ENCODE results near the gene WDR3. TPM values are rescaled to one million over a fixed set of nuclear protein-coding genes. Genes with fewer than 3 reads are reported as not detected.
"Not testable (repeated sequence)": the region's sequence is repeated elsewhere in the genome, so short reads cannot be mapped to it uniquely, and the experiment has no call there.

The WDR3 gene
- total RNA-seq, 1 donor from 2014 or later: 45.3 TPM

GRCh38 chr1:117904485-117904884, 25.1 kb upstream of the WDR3 start:
- H3K27ac Mint-ChIP-seq (ENCODE audit: unreplicated experiment): no peak overlapping the region
- H3K27me3 Mint-ChIP-seq (ENCODE audit: low read depth): no peaks in the 10 kb centered on the region
- H3K4me3 Mint-ChIP-seq: no peak overlapping the region
- peaks cover 30% of the 10 kb centered on the region for H3K36me3 Mint-ChIP-seq (ENCODE audit: low read depth)
- H3K9me3 Mint-ChIP-seq: peaks cover 3% of the 10 kb centered on the region
- no peak for TF ChIP-seq CTCF (conservative IDR thresholded peaks at IDR 0.05)
- H3K4me1 Mint-ChIP-seq: no peaks in the 10 kb centered on the region
- no peak for DNase-seq (ENCODE audit: low read depth, low spot score)

- H3K36me3 Mint-ChIP-seq (ENCODE audit: low read depth): peaks cover 30% of the 10 kb centered on the region
- DNase-seq (ENCODE audit: low read depth, low spot score): no peak
- no peak overlapping the region for H3K4me3 Mint-ChIP-seq
- H3K27ac Mint-ChIP-seq (ENCODE audit: unreplicated experiment): no peak overlapping the region
- peaks cover 3% of the 10 kb centered on the region for H3K9me3 Mint-ChIP-seq
- no peaks in the 10 kb centered on the region for H3K27me3 Mint-ChIP-seq (ENCODE audit: low read depth)
- TF ChIP-seq CTCF (conservative IDR thresholded peaks at IDR 0.05): no peak
- H3K4me1 Mint-ChIP-seq: no peaks in the 10 kb centered on the region
Observed at GRCh38 chr1:117905019-117905418, 24.5 kb upstream of the WDR3 start.

- H3K36me3 Mint-ChIP-seq (ENCODE audit: low read depth): peaks cover 9% of the 10 kb centered on the region
- no peak overlapping the region for H3K27ac Mint-ChIP-seq (ENCODE audit: unreplicated experiment)
- DNase-seq (ENCODE audit: low read depth, low spot score): no peak
- TF ChIP-seq CTCF (conservative IDR thresholded peaks at IDR 0.05): no peak
- no peaks in the 10 kb centered on the region for H3K9me3 Mint-ChIP-seq
- no peaks in the 10 kb centered on the region for H3K27me3 Mint-ChIP-seq (ENCODE audit: low read depth)
- no peak overlapping the region for H3K4me3 Mint-ChIP-seq
- no peaks in the 10 kb centered on the region for H3K4me1 Mint-ChIP-seq
Observed at GRCh38 chr1:117911051-117911450, 18.5 kb upstream of the WDR3 start.

- TF ChIP-seq CTCF (conservative IDR thresholded peaks at IDR 0.05): no peak
- peaks cover 22% of the 10 kb centered on the region for H3K36me3 Mint-ChIP-seq (ENCODE audit: low read depth)
- no peaks in the 10 kb centered on the region for H3K4me1 Mint-ChIP-seq
- H3K9me3 Mint-ChIP-seq: no peaks in the 10 kb centered on the region
- H3K27me3 Mint-ChIP-seq (ENCODE audit: low read depth): no peaks in the 10 kb centered on the region
- no peak overlapping the region for H3K27ac Mint-ChIP-seq (ENCODE audit: unreplicated experiment)
- no peak overlapping the region for H3K4me3 Mint-ChIP-seq
- no peak for DNase-seq (ENCODE audit: low read depth, low spot score)
Observed at GRCh38 chr1:117919376-117919775, 10.2 kb upstream of the WDR3 start.

GRCh38 chr1:117921991-117922390, 7.5 kb upstream of the WDR3 start:
- no peak overlapping the region for H3K4me3 Mint-ChIP-seq

GRCh38 chr1:117922717-117923116, 6.8 kb upstream of the WDR3 start:
- H3K4me3 Mint-ChIP-seq; H3K27ac Mint-ChIP-seq (ENCODE audit: unreplicated experiment); H3K9me3 Mint-ChIP-seq; H3K27me3 Mint-ChIP-seq (ENCODE audit: low read depth); H3K4me1 Mint-ChIP-seq; DNase-seq (ENCODE audit: low read depth, low spot score): not testable (repeated sequence)
- H3K36me3 Mint-ChIP-seq (ENCODE audit: low read depth): peaks cover 17% of the 10 kb centered on the region

More at GRCh38 chr1:117921991-117922390, 7.5 kb upstream of the WDR3 start:
- H3K9me3 Mint-ChIP-seq: no peaks in the 10 kb centered on the region
- DNase-seq (ENCODE audit: low read depth, low spot score): no peak
- no peak overlapping the region for H3K27ac Mint-ChIP-seq (ENCODE audit: unreplicated experiment)
- H3K27me3 Mint-ChIP-seq (ENCODE audit: low read depth): no peaks in the 10 kb centered on the region
- H3K36me3 Mint-ChIP-seq (ENCODE audit: low read depth): peaks cover 17% of the 10 kb centered on the region
- no peak for TF ChIP-seq CTCF (conservative IDR thresholded peaks at IDR 0.05)
- H3K4me1 Mint-ChIP-seq: peaks cover 2% of the 10 kb centered on the region

Measured in neural crest cell (in vitro differentiated cells).